Activated naive CD8-positive, alpha-beta T cell treated with anti-CD3 and anti-CD28 coated beads, Interleukin-2, amount 10 ng/mL, durations not matched to agents 7 days and 5 days (primary cell): Measurements from ENCODE around the gene GCK. TPM values are rescaled to one million over a fixed set of nuclear protein-coding genes. Genes with fewer than 3 reads are reported as not detected.
"Not testable (repeated sequence)": the region's sequence is repeated elsewhere in the genome, so short reads cannot be mapped to it uniquely, and the experiment has no call there.

Experiments used
- ATAC-seq: fragments of 150-1000 bp; cut with Tn5 transposase; one replicate; pipeline ENCODE4 v1.10.0; 2021; ENCODE audit warnings: low read depth, moderate library complexity
- POLR2A ChIA-PET: fragments of 350-600 bp; sonication (Branson Sonifier 250); formaldehyde crosslinking; loops from one replicate; lab custom pipeline; 2021; ENCODE audit warnings: antibody characterized with exemption; lab: Charles Lee
- DNase-seq: peaks from one replicate; pipeline ENCODE4 v3.0.0; 2021
- H3K27ac Mint-ChIP-seq: one replicate; pipeline ENCODE4 v1.8.0; 2022; ENCODE audit warnings: mild to moderate bottlenecking, mixed read lengths
- H3K27me3 Mint-ChIP-seq: one replicate; pipeline ENCODE4 v1.8.0; 2022; ENCODE audit warnings: mild to moderate bottlenecking, moderate library complexity, mixed read lengths
- H3K36me3 Mint-ChIP-seq: one replicate; pipeline ENCODE4 v1.8.0; 2021; ENCODE audit warnings: mild to moderate bottlenecking, mixed read lengths
- H3K4me1 Mint-ChIP-seq: one replicate; pipeline ENCODE4 v1.8.0; 2021; ENCODE audit warnings: mixed read lengths
- H3K4me3 Mint-ChIP-seq: one replicate; pipeline ENCODE4 v1.8.0; 2022; ENCODE audit warnings: mild to moderate bottlenecking, moderate library complexity, mixed read lengths
- H3K9me3 Mint-ChIP-seq: one replicate; pipeline ENCODE4 v1.8.0; 2021; ENCODE audit warnings: mixed read lengths
- total RNA-seq, 2 experiments: library from RNA; stranded (reverse); gene quantifications; one replicate each; pipeline ENCODE4 v1.2.3, GENCODE V29; 2021

Gene GCK
- total RNA-seq, 2 experiments from 2014 or later, result 0.23 to 0.30 TPM

- H3K9me3 Mint-ChIP-seq, result no peaks in the 10 kb centered on the region
- H3K27me3 Mint-ChIP-seq, result peaks cover 10% of the 10 kb centered on the region
- POLR2A ChIA-PET, result no interaction called here
- no peak overlapping the region for H3K4me3 Mint-ChIP-seq
- ATAC-seq (no peak), DNase-seq (no peak)
- H3K27ac Mint-ChIP-seq, result no peak overlapping the region
- no peaks in the 10 kb centered on the region for H3K36me3 Mint-ChIP-seq
- no peaks in the 10 kb centered on the region for H3K4me1 Mint-ChIP-seq
Observed at GRCh38 chr7:44140341-44140740, 48.9 kb downstream of the GCK start.

- Mint-ChIP-seq H3K4me3 (no peak overlapping the region), H3K4me1 (no peaks in the 10 kb centered on the region), H3K27ac (no peak overlapping the region), H3K9me3 (no peaks in the 10 kb centered on the region), H3K27me3 (peaks cover 12% of the 10 kb centered on the region), H3K36me3 (no peaks in the 10 kb centered on the region)
- ATAC-seq (no peak), DNase-seq (no peak)
- POLR2A ChIA-PET, result interaction anchor here (1.1 kb wide), 1 partner anchor 63 kb away, joined by 3 read pairs; no protein-coding TSS in a partner anchor
Observed at GRCh38 chr7:44139311-44140010, 49.8 kb downstream of the GCK start.

DNA sequence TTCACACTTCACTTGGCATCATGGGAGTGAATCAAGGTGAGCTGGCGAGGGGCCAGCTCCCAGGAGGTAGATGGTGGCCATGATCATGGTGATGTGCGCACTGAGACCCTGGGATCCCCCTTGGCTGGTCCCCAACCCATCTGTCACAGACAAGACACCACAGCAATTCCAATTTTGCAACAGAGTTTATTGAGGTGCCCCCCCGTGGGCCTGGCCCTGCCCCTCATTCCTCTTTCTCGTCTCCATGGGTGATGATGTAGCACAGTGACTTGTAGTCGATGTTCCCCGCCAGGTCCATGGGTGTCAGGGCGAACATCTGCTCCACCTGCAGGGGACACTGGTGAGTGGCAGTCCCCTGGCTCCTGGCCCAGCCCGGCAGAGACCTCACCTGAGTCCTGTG lies 50.5 kb downstream of the GCK start:
- Mint-ChIP-seq H3K36me3 (no peaks in the 10 kb centered on the region), H3K27me3 (peaks cover 11% of the 10 kb centered on the region), H3K27ac (no peak overlapping the region), H3K4me3 (no peak overlapping the region), H3K9me3 (no peaks in the 10 kb centered on the region), H3K4me1 (no peaks in the 10 kb centered on the region)
- ATAC-seq (no peak), DNase-seq (no peak)
- POLR2A ChIA-PET, result interaction anchor here (1.1 kb wide), 1 partner anchor 63 kb away, joined by 3 read pairs; no protein-coding TSS in a partner anchor

GRCh38 chr7:44136731-44137130 lies 52.5 kb downstream of the GCK start:
- H3K9me3 Mint-ChIP-seq, result no peaks in the 10 kb centered on the region
- no peaks in the 10 kb centered on the region for H3K4me1 Mint-ChIP-seq
- POLR2A ChIA-PET, result interaction anchor here (0.6 kb wide), 1 partner anchor 55 kb away, joined by 5 read pairs; no protein-coding TSS in a partner anchor
- no peaks in the 10 kb centered on the region for H3K36me3 Mint-ChIP-seq
- H3K27ac Mint-ChIP-seq, result no peak overlapping the region
- H3K27me3 Mint-ChIP-seq, result peaks cover 15% of the 10 kb centered on the region
- DNase-seq (no peak), ATAC-seq (no peak)
- no peak overlapping the region for H3K4me3 Mint-ChIP-seq

GRCh38 chr7:44134943-44135628 lies 54.2 kb downstream of the GCK start:
- no peaks in the 10 kb centered on the region for H3K36me3 Mint-ChIP-seq
- peaks cover 15% of the 10 kb centered on the region for H3K27me3 Mint-ChIP-seq
- no peak for DNase-seq
- H3K9me3 Mint-ChIP-seq, result no peaks in the 10 kb centered on the region
- H3K4me3 Mint-ChIP-seq, result no peak overlapping the region
- POLR2A ChIA-PET, result interaction anchor here (1.0 kb wide), 1 partner anchor 10 kb away, joined by 3 read pairs; no protein-coding TSS in a partner anchor
- H3K27ac Mint-ChIP-seq, result no peak overlapping the region
- H3K4me1 Mint-ChIP-seq, result peaks cover 12% of the 10 kb centered on the region
- no peak for ATAC-seq

DNA sequence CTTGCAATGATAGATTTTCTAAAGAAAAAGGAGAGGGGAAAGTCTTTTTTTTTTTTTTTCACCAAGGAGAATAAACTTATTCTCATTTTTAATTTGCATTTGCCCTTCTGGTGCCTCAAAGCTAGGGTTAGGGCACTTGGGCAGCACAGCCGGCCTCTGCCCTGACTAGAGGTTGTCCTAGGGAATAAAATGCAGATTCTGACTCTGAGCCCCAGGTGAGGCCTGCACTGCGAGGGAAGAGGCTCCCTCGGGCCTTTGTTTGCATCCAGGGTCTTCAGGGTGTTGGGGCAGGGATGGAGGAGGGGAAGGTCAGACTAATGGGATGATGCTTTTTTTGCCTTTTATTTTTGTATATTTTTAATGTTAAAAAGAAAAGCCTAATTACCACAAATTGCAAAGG lies 55.9 kb downstream of the GCK start:
- DNase-seq, result no peak
- no peak overlapping the region for H3K4me3 Mint-ChIP-seq
- H3K9me3 Mint-ChIP-seq, result no peaks in the 10 kb centered on the region
- ATAC-seq, result no peak
- no peak overlapping the region for H3K27ac Mint-ChIP-seq
- peaks cover 13% of the 10 kb centered on the region for H3K27me3 Mint-ChIP-seq
- POLR2A ChIA-PET, result no interaction called here
- H3K36me3 Mint-ChIP-seq, result no peaks in the 10 kb centered on the region
- H3K4me1 Mint-ChIP-seq, result peaks cover 13% of the 10 kb centered on the region

DNA sequence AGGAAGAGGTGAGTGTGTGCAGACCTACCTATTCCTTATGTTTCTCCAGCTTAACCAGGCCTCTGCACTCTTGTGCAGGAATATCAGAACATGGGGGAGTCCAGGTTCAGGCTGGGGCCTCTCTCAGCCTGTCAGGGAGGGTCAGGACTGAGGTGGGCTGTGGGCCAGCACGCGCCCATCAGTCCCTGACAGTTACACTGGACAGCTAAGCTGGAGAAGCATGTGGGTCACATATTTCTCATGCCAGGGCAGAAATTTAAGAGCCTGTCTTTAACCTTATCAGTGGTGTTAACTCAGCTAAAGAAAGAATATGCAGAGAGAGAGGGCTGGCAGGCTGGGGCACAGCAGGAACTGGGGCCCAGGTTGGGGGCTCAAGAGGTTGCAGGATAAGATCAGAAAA lies 57.2 kb downstream of the GCK start:
- Mint-ChIP-seq H3K4me1 (peaks cover 14% of the 10 kb centered on the region), H3K36me3 (no peaks in the 10 kb centered on the region), H3K27ac (no peak overlapping the region), H3K27me3 (peaks cover 16% of the 10 kb centered on the region), H3K4me3 (no peak overlapping the region), H3K9me3 (peaks cover 2% of the 10 kb centered on the region)
- DNase-seq, result no peak
- ATAC-seq, result no peak
- POLR2A ChIA-PET, result no interaction called here

DNA sequence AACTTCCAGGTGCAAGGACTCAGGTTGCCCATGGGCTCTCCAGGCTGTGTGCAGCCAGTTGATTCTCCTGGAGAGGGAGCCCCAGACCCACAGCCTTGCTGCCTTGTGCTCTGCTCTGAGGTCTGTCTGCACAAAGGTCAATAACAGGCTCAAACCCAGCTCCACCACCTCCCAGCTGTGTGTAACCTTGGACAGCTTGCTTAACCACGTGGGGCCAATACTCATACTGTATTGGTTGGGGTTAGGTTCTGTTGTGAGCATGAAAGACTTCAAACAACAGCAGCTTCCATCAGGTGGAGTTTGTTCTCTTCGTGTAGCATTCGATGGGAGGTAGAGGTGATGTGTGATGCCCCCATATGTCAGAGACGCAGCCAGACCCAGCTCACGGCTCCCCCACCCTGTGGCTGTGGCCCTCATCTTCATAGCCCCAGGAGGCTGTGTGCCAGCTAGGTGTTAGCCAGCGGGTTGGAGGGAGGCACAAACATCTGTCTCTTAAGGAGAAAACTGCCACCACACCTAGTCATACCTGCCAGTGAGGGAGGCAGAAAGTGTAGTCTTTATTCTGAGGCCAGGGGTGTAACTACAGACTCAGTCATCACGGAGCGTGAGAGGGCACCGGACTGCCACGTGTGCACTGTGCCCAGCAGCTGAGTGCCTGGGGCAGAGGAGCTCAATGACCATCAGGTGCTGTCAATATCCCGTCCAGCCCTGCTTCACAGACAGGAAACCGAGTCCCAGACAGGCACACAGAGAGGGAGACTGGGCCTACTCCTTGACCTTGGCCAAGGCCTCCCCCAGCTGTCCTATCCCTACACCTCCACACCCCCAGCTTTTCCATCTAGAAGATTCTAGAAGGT lies 57.8 kb downstream of the GCK start:
- peaks cover 17% of the 10 kb centered on the region for H3K27me3 Mint-ChIP-seq
- peak; percentile 48 for ATAC-seq
- no peaks in the 10 kb centered on the region for H3K36me3 Mint-ChIP-seq
- H3K4me3 Mint-ChIP-seq, result no peak overlapping the region
- POLR2A ChIA-PET, result interaction anchor here (0.6 kb wide), 1 partner anchor 62 kb away, joined by 4 read pairs; no protein-coding TSS in a partner anchor
- H3K4me1 Mint-ChIP-seq, result peaks cover 14% of the 10 kb centered on the region
- no peak for DNase-seq
- no peak overlapping the region for H3K27ac Mint-ChIP-seq
- H3K9me3 Mint-ChIP-seq, result peaks cover 2% of the 10 kb centered on the region

GRCh38 chr7:44128721-44129582 lies 60.3 kb downstream of the GCK start:
- H3K36me3 Mint-ChIP-seq, result no peaks in the 10 kb centered on the region
- H3K27ac Mint-ChIP-seq, result no peak overlapping the region
- DNase-seq (no peak), ATAC-seq (no peak)
- POLR2A ChIA-PET, result no interaction called here
- peaks cover 21% of the 10 kb centered on the region for H3K27me3 Mint-ChIP-seq
- H3K9me3 Mint-ChIP-seq, result peaks cover 2% of the 10 kb centered on the region
- peaks cover 17% of the 10 kb centered on the region for H3K4me1 Mint-ChIP-seq
- H3K4me3 Mint-ChIP-seq, result no peak overlapping the region

DNA sequence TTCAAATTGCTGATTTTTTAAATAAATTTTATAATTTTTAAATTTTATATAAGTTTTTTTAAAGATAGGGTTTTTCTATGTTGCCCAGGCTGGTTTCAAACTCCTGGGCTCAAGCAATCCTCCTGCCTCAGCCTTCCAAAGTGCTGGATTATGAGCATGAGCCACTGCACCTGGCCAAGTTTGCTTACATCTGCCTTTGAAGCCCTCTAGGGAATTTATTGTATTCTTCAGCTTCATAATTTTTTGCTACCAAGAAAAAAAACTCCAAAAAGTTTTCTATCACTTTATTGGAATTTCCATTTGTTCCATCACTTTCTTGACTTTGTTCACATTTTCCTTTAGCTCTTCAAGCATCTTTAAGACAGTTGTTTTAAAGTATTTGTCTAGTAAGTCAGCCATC lies 62.1 kb downstream of the GCK start:
- H3K27ac Mint-ChIP-seq, result no peak overlapping the region
- peaks cover 19% of the 10 kb centered on the region for H3K27me3 Mint-ChIP-seq
- H3K4me1 Mint-ChIP-seq, result peaks cover 22% of the 10 kb centered on the region
- ATAC-seq (no peak), DNase-seq (no peak)
- H3K9me3 Mint-ChIP-seq, result peaks cover 2% of the 10 kb centered on the region
- no peak overlapping the region for H3K4me3 Mint-ChIP-seq
- H3K36me3 Mint-ChIP-seq, result no peaks in the 10 kb centered on the region
- POLR2A ChIA-PET, result no interaction called here

DNA sequence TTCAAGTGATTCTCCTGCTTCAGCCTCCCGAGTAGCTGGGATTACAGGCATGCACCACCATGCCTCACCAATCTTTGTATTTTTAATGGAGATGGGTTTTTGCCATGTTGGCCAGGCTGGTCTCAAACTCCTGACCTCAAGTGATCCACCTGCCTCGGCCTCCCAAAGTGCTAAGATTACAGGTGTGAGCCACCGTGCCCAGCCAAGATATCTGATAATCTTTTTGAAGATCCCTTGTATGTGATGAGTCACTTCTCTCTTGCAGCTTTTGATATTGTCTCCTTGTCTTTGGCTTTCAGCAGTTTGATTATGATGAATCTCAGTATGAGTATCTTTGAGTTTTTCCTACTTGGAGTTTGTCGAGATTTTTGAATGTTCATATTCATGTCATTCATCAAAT lies 62.7 kb downstream of the GCK start:
- not testable (repeated sequence) for H3K9me3 Mint-ChIP-seq, H3K27ac Mint-ChIP-seq, ATAC-seq, H3K4me3 Mint-ChIP-seq, DNase-seq, H3K36me3 Mint-ChIP-seq
- POLR2A ChIA-PET, result interaction anchor here (0.6 kb wide), 1 partner anchor 41 kb away, joined by 3 read pairs; no protein-coding TSS in a partner anchor
- Mint-ChIP-seq H3K27me3 (peaks cover 17% of the 10 kb centered on the region), H3K4me1 (peaks cover 28% of the 10 kb centered on the region)

GRCh38 chr7:44124822-44125202 lies 64.4 kb downstream of the GCK start:
- DNase-seq (no peak), ATAC-seq (no peak)
- H3K27ac Mint-ChIP-seq, result no peak overlapping the region
- H3K27me3 Mint-ChIP-seq, result peaks cover 17% of the 10 kb centered on the region
- H3K9me3 Mint-ChIP-seq, result peaks cover 2% of the 10 kb centered on the region
- H3K4me1 Mint-ChIP-seq, result peaks cover 26% of the 10 kb centered on the region
- no peak overlapping the region for H3K4me3 Mint-ChIP-seq
- POLR2A ChIA-PET, result no interaction called here
- H3K36me3 Mint-ChIP-seq, result peaks cover 12% of the 10 kb centered on the region
